HG03108 (cell line): ENCODE results near the gene ALDH7A1.
"Not testable (repeated sequence)": the region's sequence is repeated elsewhere in the genome, so short reads cannot be mapped to it uniquely, and the experiment has no call there.

Source experiments
- ATAC-seq: cut with Tn5 transposase; IDR thresholded peaks from one replicate; pipeline ENCODE4 v1.9.1; 2021; ENCODE audit warnings: moderate library complexity; ENCODE audit not compliant: unreplicated experiment

ALDH7A1 gene

GRCh38 chr5:126594748-126595485, at the start of gene ALDH7A1:
ALDH7A1 (minus strand) TSS chr5:126595219; CDS start chr5:126595198, 21 bp downstream.
- peak; percentile 79 for ATAC-seq

GRCh38 chr5:126641387-126641786, 46.4 kb upstream of the ALDH7A1 start:
- no peak for ATAC-seq

GRCh38 chr5:126640866-126641265, 45.8 kb upstream of the ALDH7A1 start:
- no peak for ATAC-seq

GRCh38 chr5:126636956-126637355, 41.9 kb upstream of the ALDH7A1 start:
- no peak for ATAC-seq

- ATAC-seq: no peak
These were observed 40.6 kb upstream of the ALDH7A1 start for GRCh38 chr5:126635585-126635984.

- no peak for ATAC-seq
These were observed 38.5 kb upstream of the ALDH7A1 start for GRCh38 chr5:126633552-126633951.

GRCh38 chr5:126631920-126632319, 36.9 kb upstream of the ALDH7A1 start:
- ATAC-seq: no peak

- no peak for ATAC-seq
These were observed 33.1 kb upstream of the ALDH7A1 start for GRCh38 chr5:126628102-126628501.

GRCh38 chr5:126624534-126624933, 29.5 kb upstream of the ALDH7A1 start:
- ATAC-seq: no peak

GRCh38 chr5:126619781-126620180, 24.8 kb upstream of the ALDH7A1 start:
- ATAC-seq: no peak

GRCh38 chr5:126617603-126618002, 22.6 kb upstream of the ALDH7A1 start:
- ATAC-seq: not testable (repeated sequence)

GRCh38 chr5:126615286-126615685, 20.3 kb upstream of the ALDH7A1 start:
- ATAC-seq: peak; percentile 95

- no peak for ATAC-seq
These were observed 19.0 kb upstream of the ALDH7A1 start for GRCh38 chr5:126613941-126614592.

GRCh38 chr5:126610616-126611015, 15.6 kb upstream of the ALDH7A1 start:
- no peak for ATAC-seq

GRCh38 chr5:126610160-126610559, 15.1 kb upstream of the ALDH7A1 start:
- ATAC-seq: no peak

- ATAC-seq: no peak
These were observed 10.5 kb upstream of the ALDH7A1 start for GRCh38 chr5:126605525-126605924.

GRCh38 chr5:126603402-126603991, 8.5 kb upstream of the ALDH7A1 start:
- no peak for ATAC-seq

- ATAC-seq: peak; percentile 97
These were observed 5.9 kb upstream of the ALDH7A1 start, which contains the start of gene PHAX for GRCh38 chr5:126600631-126601511. PHAX (plus strand) TSS chr5:126600947; CDS start chr5:126600963, 16 bp downstream.

GRCh38 chr5:126599971-126600630, 5.1 kb upstream of the ALDH7A1 start:
- not testable (repeated sequence) for ATAC-seq

GRCh38 chr5:126599499-126599898, 4.5 kb upstream of the ALDH7A1 start:
- ATAC-seq: no peak
